GM12865 (cell line): ENCODE measurements around the gene BRSK2.

Experiments
- DNase-seq: peaks from one replicate; pipeline ENCODE4 v3.0.0; 2010; ENCODE audit warnings: low read depth
- H3K4me3 ChIP-seq: 2 replicates; pipeline ENCODE4 v1.5.1; 2011; ENCODE audit warnings: mild to moderate bottlenecking, low read depth, low read length, control low read depth
- CTCF ChIP-seq: IDR thresholded peaks from 2 replicates; pipeline ENCODE4 v1.5.1; 2011; ENCODE audit warnings: low read length, control low read depth, low read depth, inconsistent platforms; ENCODE audit not compliant: insufficient read depth; ENCODE audit errors: missing control alignments

The BRSK2 gene

GRCh38 chr11:1459219-1459575 is 69.5 kb downstream of the BRSK2 start:
- no peak for TF ChIP-seq CTCF
- H3K4me3 ChIP-seq, result no peak overlapping the region
- DNase-seq, result no peak

- no peak overlapping the region for H3K4me3 ChIP-seq
- no peak for TF ChIP-seq CTCF
- no peak for DNase-seq
These were observed 70.1 kb downstream of the BRSK2 start for GRCh38 chr11:1459764-1460395.

- no peak for DNase-seq
- no peak for TF ChIP-seq CTCF
- no peak overlapping the region for H3K4me3 ChIP-seq
These were observed 70.8 kb downstream of the BRSK2 start for GRCh38 chr11:1460396-1460985.

GRCh38 chr11:1460986-1461825 is 71.5 kb downstream of the BRSK2 start:
- no peak overlapping the region for H3K4me3 ChIP-seq
- DNase-seq, result no peak
- TF ChIP-seq CTCF, result no peak

- no peak for TF ChIP-seq CTCF
- no peak for DNase-seq
- H3K4me3 ChIP-seq, result no peak overlapping the region
These were observed 72.3 kb downstream of the BRSK2 start for GRCh38 chr11:1461826-1462697.

GRCh38 chr11:1462698-1462975 is 72.9 kb downstream of the BRSK2 start:
- no peak overlapping the region for H3K4me3 ChIP-seq
- TF ChIP-seq CTCF, result no peak
- no peak for DNase-seq
